Thymus (tissue), 11 donors: ENCODE measurements around the gene ZFHX2. TPM values are rescaled to one million over a fixed set of nuclear protein-coding genes. Genes with fewer than 3 reads are reported as not detected.

Experiments used
- DNase-seq, 9 donors: peaks; one replicate each; pipeline ENCODE4 v3.0.0-alpha.2; 2013; ENCODE audit warnings: low spot score in 9 of 9, low read depth in 6 of 9, missing footprints in 1 of 9
- H3K27ac ChIP-seq, 2 donors: one replicate each; pipeline ENCODE4 v1.5.1; 2013; ENCODE audit warnings: control low read depth in 1 of 2, low read depth in 1 of 2, low read length in 1 of 2, mild to moderate bottlenecking in 1 of 2, moderate library complexity in 1 of 2
- H3K27me3 ChIP-seq, 2 donors: one replicate each; pipeline ENCODE4 v1.5.1; 2013; ENCODE audit warnings: low read length in 1 of 2; ENCODE audit not compliant: control insufficient read depth in 2 of 2, insufficient read depth in 1 of 2
- H3K36me3 ChIP-seq, 2 donors: one replicate each; pipeline ENCODE4 v1.5.1; 2013; ENCODE audit warnings: low read length in 1 of 2, mild to moderate bottlenecking in 1 of 2, moderate library complexity in 1 of 2; ENCODE audit not compliant: control insufficient read depth in 2 of 2, insufficient read depth in 2 of 2
- H3K4me1 ChIP-seq, 2 donors: one replicate each; pipeline ENCODE4 v1.5.1; 2013; ENCODE audit warnings: low read length in 2 of 2; ENCODE audit not compliant: control insufficient read depth in 2 of 2, insufficient read depth in 2 of 2
- H3K4me3 ChIP-seq, 2 donors: one replicate each; pipeline ENCODE4 v1.5.1; 2013; ENCODE audit warnings: low read length in 2 of 2, control low read depth in 1 of 2, mild to moderate bottlenecking in 1 of 2
- H3K9me3 ChIP-seq, 2 donors: one replicate each; pipeline ENCODE4 v1.5.1; 2013; ENCODE audit warnings: low read length in 1 of 2, mild to moderate bottlenecking in 1 of 2; ENCODE audit not compliant: control insufficient read depth in 2 of 2, insufficient read depth in 1 of 2
- WGBS: extraction: QIAGEN DNeasy Blood & Tissue Kit; methylation state at CpG from one replicate; pipeline ENCODE4 v1.1.7; 2013; 5-methylcytosine and 5-hydroxymethylcytosine counted together
- polyA plus RNA-seq: library from polyadenylated mRNA; stranded (reverse); fragments of 200-250 nt; gene quantifications from one replicate; pipeline ENCODE4 v1.2.3, GENCODE V29; 2013
- total RNA-seq: library from RNA; stranded (reverse); fragments of 120-200 nt; gene quantifications from one replicate; pipeline ENCODE4 v1.2.4, GENCODE V29; 2013
- donor health status: healthy.

Gene ZFHX2
- total and polyA plus RNA-seq, 2 donors, result 0.24 to 0.48 TPM

DNA sequence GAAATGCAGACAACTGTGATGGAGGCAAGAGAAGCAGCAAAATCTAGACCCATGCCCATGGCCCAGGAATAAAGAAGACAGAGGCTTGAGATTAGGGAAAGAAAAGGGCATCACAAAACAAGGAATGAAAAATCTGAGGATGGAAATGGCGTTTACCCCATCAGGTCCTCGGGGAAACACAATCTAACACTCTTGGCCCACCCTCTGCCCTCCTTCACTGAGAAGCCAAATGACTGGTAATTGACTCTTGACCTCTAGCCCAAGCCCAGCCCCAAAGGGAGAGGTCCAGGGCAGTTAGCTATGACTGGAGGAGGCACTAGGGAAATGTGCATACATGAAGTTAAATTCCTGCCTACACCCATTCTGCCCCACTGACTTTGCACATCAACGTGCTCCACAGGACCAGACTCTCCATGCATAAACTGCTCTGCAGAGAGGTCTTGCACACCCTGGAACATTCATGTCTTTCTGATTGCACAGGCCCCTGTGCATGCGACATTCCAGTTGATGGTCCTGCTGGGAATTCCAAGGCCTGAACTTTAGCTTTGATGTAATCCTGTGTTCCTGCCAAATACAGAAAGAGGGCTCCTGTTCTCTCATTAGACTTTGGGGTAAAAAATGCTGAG is 5.7 kb downstream of the ZFHX2 start:
- Histone ChIP-seq H3K36me3 (no peaks in the 10 kb centered on the region), H3K27ac (no peak overlapping the region), H3K27me3 (peaks cover 14 to 38% of the 10 kb centered on the region in 2 donors), H3K4me1 (peaks cover 0 to 5% of the 10 kb centered on the region in 2 donors), H3K4me3 (no peak overlapping the region), H3K9me3 (no peaks in the 10 kb centered on the region)
- DNase-seq, result no peak
- WGBS, result 96% methylated on average over 4 of the region's 4 CpGs

DNA sequence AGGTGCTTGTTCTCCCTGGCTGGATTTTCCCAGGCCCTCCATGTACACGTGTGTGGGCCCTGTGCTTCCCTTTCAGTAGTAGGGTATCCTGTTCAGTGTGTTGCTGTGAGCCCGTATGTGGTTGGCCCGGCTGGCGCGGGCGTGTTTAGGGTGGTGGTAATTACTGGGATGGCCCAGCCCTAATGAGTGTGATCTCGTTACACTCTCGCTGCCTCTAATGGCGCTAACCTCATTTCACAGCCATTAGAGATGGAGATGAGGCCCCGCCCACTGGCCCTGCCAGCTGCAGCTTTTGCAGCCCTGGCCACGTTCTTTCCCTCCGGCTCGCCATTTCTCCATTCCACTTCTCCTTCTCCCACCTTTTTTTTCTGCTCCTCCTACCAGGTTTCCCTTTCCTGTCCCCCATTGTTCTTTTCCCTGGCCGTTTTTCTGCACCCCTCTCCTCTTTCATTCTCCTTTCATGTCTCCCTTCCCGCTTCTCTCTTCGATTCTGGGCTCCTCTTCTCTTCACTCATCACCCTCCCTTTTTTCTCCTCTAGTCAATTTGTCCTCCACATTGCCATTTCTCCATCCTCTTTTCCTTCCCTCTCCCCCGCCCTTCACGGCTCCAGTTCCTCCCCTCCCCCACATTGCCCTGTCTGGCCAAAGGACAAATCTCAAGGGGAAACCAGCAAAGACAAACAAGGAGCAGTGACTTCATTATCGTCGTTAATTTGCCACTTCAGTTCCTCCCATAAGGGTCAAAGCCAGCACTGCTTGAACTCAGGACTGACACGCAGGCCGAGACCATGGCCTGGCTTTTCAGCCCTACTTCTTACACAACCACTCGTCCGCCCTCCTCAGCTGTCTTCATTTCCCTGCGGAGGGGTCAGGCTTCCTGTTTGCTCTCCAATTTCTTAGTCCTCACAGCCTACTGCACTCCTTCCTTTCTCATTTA is 6.8 kb downstream of the ZFHX2 start:
- no peak for DNase-seq
- H3K9me3 ChIP-seq, result no peaks in the 10 kb centered on the region
- 85% methylated on average over 25 of the region's 25 CpGs for WGBS
- no peak overlapping the region for H3K4me3 ChIP-seq
- no peaks in the 10 kb centered on the region for H3K4me1 ChIP-seq
- H3K27me3 ChIP-seq, result peaks cover 5 to 28% of the 10 kb centered on the region in 2 donors
- H3K27ac ChIP-seq, result no peak overlapping the region
- H3K36me3 ChIP-seq, result no peaks in the 10 kb centered on the region

DNA sequence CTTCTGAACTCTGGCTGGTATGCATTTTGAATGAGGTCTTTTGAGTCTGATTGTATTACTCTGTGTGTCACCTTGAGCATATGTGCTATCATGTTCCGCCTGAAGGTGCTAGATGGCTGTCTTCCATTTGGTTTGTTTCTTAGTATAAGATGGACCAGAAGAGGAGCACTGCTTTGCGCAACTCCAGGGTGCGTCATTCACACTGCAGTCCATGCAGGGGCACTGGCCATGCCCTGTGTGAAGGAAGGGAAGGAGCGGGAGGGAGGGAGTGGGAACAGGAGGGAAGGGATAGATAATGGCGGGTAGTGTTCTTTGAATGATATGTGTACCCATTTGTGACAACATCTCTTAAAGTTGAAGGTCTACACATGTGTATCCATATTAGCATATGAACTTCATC is 8.2 kb downstream of the ZFHX2 start:
- WGBS, result 98% methylated on average over 5 of the region's 5 CpGs
- H3K36me3 ChIP-seq, result no peaks in the 10 kb centered on the region
- H3K4me3 ChIP-seq, result no peak overlapping the region
- H3K27ac ChIP-seq, result no peak overlapping the region
- H3K4me1 ChIP-seq, result no peaks in the 10 kb centered on the region
- H3K27me3 ChIP-seq, result peaks cover 0 to 14% of the 10 kb centered on the region in 2 donors
- H3K9me3 ChIP-seq, result no peaks in the 10 kb centered on the region
- DNase-seq, result no peak

DNA sequence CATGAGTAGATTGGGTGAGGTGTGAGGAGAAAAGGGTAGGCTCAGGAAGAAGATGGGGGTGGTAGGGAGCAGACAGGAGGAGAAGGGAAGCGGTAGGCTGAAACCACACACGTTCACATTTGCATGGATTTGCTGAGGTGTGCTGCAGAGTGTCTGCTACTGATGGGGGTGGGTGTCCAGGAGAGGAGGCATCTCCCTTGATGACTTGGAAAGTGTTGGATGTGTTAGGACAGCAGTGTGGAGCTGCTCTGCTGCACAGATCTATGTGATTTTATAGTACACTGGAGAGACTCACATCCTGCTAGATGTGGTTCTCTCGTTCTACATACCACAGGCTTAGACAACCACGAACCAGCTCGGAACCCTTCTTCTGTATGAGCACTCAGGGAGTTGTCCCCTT is 9.3 kb downstream of the ZFHX2 start:
- no peaks in the 10 kb centered on the region for H3K4me1 ChIP-seq
- H3K4me3 ChIP-seq, result no peak overlapping the region
- peaks cover 0 to 2% of the 10 kb centered on the region in 2 donors for H3K27me3 ChIP-seq
- H3K36me3 ChIP-seq, result no peaks in the 10 kb centered on the region
- 89% methylated on average over 5 of the region's 5 CpGs for whole genome bisulfite sequencing
- no peaks in the 10 kb centered on the region for H3K9me3 ChIP-seq
- no peak overlapping the region for H3K27ac ChIP-seq
- DNase-seq, result no peak

DNA sequence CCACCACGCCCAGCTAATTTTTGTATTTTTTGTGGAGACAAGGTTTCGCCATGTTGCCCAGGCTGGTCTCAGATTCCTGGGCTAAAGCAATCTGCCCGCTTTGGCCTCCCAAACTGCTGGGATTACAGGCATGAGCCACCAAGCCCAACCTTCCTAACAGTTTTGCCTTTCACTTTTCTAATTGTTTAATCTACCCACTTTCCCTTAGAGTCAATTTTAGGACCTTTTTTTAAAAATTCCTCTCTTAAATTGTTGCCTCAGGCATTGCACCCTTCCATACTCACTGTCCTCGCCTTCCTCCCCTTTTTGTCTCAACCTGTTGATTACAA is 11.5 kb downstream of the ZFHX2 start:
- Histone ChIP-seq H3K4me3 (no peak overlapping the region), H3K4me1 (no peaks in the 10 kb centered on the region), H3K9me3 (no peaks in the 10 kb centered on the region), H3K27ac (no peak overlapping the region), H3K27me3 (no peaks in the 10 kb centered on the region), H3K36me3 (no peaks in the 10 kb centered on the region)
- DNase-seq, result no peak
- 96% methylated on average over 4 of the region's 4 CpGs for WGBS

DNA sequence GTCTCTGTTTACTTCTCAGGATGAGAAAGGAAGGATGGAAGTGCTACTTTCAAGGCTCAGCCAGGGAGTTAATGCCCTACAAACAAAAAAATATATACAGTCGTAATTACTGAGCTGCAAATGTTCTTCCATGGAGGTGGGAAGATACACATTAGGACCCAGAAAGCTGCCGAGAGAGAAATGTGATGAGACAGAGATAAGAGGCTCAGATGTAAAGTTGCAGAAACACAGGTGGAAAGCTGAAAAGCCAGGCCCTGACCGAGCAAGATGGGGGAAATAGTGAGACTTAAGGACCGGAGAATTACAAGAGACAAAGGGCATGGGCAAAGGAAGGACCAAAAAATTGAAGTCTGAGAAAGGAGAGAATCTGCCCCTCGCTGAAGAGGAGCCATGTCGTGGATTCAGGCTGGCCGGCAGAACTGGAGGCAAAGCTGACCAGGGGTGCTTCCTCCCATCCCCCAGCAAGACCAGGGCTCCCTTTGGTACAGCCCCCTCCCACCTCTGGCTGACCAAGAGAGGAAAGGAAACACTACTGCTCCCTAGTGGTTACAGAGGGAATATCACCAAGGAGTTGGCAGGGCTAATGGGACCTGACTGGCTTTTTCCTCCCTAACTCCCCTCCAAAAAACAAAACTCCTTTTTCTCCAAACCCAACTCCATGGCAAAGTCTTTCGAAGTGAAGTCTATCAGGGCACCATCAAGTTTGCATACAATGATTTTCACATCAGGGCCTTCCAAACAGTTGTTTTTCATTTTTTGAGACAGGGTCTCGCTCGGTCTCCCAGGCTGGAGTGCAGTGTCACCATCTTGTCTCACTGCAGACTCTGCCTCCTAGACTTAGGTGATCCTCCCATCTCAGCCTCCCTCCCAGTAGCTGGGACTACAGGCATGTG is 12.1 kb downstream of the ZFHX2 start:
- Histone ChIP-seq H3K27me3 (no peaks in the 10 kb centered on the region), H3K4me3 (no peak overlapping the region), H3K36me3 (no peaks in the 10 kb centered on the region), H3K27ac (no peak overlapping the region), H3K9me3 (no peaks in the 10 kb centered on the region), H3K4me1 (no peaks in the 10 kb centered on the region)
- DNase-seq, result peak in 6 of 9 donors; percentile 23 to 60 (median 46)
- WGBS, result 55% methylated on average over 10 of the region's 10 CpGs

DNA sequence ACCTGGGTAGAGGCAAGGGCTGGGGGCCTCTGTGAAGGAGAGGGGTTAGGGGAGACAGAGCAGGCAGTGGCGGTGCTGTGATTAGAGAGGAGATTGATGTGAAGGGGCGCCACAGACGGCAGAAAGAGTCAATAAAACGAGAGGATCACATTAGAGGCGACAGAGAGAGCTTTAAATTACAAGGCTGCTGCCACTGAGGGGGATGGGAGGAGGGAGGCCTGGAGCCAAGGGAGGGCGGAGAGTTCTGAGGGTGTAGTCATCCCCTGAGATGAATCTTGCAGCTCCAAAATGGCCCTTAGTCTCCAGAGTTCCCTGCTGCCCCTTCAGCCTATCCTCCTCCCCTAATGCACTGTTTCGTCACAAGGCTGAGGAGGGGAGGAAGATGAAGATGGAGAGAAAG is 12.8 kb downstream of the ZFHX2 start:
- whole genome bisulfite sequencing, result 87% methylated on average over 7 of the region's 7 CpGs
- H3K27ac ChIP-seq, result no peak overlapping the region
- H3K4me1 ChIP-seq, result no peaks in the 10 kb centered on the region
- H3K9me3 ChIP-seq, result no peaks in the 10 kb centered on the region
- no peaks in the 10 kb centered on the region for H3K27me3 ChIP-seq
- H3K4me3 ChIP-seq, result no peak overlapping the region
- H3K36me3 ChIP-seq, result no peaks in the 10 kb centered on the region
- DNase-seq, result no peak

DNA sequence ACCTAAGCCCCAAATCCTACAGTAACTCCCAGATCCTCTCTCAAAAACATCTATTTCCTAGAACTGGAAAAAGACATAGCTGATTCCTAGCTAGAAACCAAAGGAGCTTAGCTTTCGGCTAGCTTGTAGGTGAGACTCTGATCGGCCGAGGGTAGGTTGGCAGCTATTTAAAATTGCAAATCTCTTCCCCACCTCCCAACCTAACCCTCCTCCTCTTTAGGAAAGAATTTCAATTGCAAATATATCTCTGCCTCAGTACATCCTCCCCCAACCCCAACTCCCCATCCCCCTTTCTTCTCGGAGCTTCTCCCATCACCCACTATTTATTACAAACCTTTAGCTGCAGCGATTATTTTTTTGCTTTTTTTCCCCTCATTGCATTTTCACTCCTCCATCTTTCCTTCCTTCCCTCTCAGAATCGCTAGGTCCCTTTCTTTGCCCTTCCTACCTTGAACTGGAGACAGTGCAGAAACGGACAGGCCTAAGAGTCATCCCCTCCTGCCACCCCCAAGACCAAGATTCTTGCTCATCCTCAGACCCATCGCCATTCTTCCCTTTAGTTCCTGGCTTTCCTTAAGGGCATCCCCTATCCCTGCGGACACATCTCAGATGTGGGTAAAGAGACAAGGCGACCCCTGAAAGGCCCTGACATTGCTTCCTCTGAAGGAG is 13.4 kb downstream of the ZFHX2 start:
- Histone ChIP-seq H3K27ac (no peak overlapping the region), H3K27me3 (no peaks in the 10 kb centered on the region), H3K9me3 (no peaks in the 10 kb centered on the region), H3K36me3 (no peaks in the 10 kb centered on the region), H3K4me3 (no peak overlapping the region), H3K4me1 (no peaks in the 10 kb centered on the region)
- 91% methylated on average over 10 of the region's 10 CpGs for WGBS
- DNase-seq, result no peak
